Stimulated activated CD8-positive, alpha-beta memory T cell treated with anti-CD3 and anti-CD28 coated beads, Interleukin-15, amount 100 ng/mL, for 1 hour (primary cell): ENCODE results near the gene CENPE.
"Not testable (repeated sequence)": the region's sequence is repeated elsewhere in the genome, so short reads cannot be mapped to it uniquely, and the experiment has no call there.

ENCODE experiments used
- DNase-seq: peaks from one replicate; pipeline ENCODE4 v3.0.0-alpha.2; 2020; ENCODE audit warnings: low read depth

CENPE gene

GRCh38 chr4:103198111-103198765 is at the start of gene CENPE:
Gene CENPE (minus strand): TSS chr4:103198343. CDS start chr4:103198319, 24 bp downstream.
- peak; percentile 72 for DNase-seq

- no peak for DNase-seq
These were observed 46.1 kb upstream of the CENPE start for GRCh38 chr4:103244251-103244650.

GRCh38 chr4:103230938-103231337 is 32.8 kb upstream of the CENPE start:
- DNase-seq, result not testable (repeated sequence)

GRCh38 chr4:103223556-103223955 is 25.4 kb upstream of the CENPE start:
- DNase-seq, result not testable (repeated sequence)

- no peak for DNase-seq
These were observed 9.5 kb upstream of the CENPE start for GRCh38 chr4:103207673-103208072.

- no peak for DNase-seq
These were observed 6.0 kb upstream of the CENPE start for GRCh38 chr4:103204111-103204510.

GRCh38 chr4:103201724-103202123 is 3.6 kb upstream of the CENPE start:
- DNase-seq, result no peak

- no peak for DNase-seq
These were observed 3.1 kb upstream of the CENPE start for GRCh38 chr4:103201253-103201652.

GRCh38 chr4:103199009-103199408 is 866 bp upstream of the CENPE start:
- DNase-seq, result no peak

- no peak for DNase-seq
These were observed 405 bp downstream of the CENPE start for GRCh38 chr4:103197765-103198110.

- DNase-seq, result no peak
These were observed 4.7 kb downstream of the CENPE start for GRCh38 chr4:103193457-103193856.

- DNase-seq, result no peak
These were observed 27.1 kb downstream of the CENPE start for GRCh38 chr4:103171006-103171405.

- not testable (repeated sequence) for DNase-seq
These were observed 28.4 kb downstream of the CENPE start for GRCh38 chr4:103169750-103170149.

GRCh38 chr4:103168993-103169392 is 29.1 kb downstream of the CENPE start:
- DNase-seq, result no peak

GRCh38 chr4:103162176-103162575 is 36.0 kb downstream of the CENPE start:
- no peak for DNase-seq

GRCh38 chr4:103158760-103159159 is 39.4 kb downstream of the CENPE start:
- DNase-seq, result no peak

- no peak for DNase-seq
These were observed 42.0 kb downstream of the CENPE start for GRCh38 chr4:103156106-103156505.

- DNase-seq, result no peak
These were observed 45.8 kb downstream of the CENPE start for GRCh38 chr4:103152381-103152780.

GRCh38 chr4:103150677-103151076 is 47.5 kb downstream of the CENPE start:
- DNase-seq, result no peak

- no peak for DNase-seq
These were observed 53.2 kb downstream of the CENPE start for GRCh38 chr4:103144926-103145325.

- no peak for DNase-seq
These were observed 60.7 kb downstream of the CENPE start for GRCh38 chr4:103137446-103137827.

GRCh38 chr4:103136671-103137445 is 61.3 kb downstream of the CENPE start:
- no peak for DNase-seq

GRCh38 chr4:103129174-103129573 is 69.0 kb downstream of the CENPE start:
- no peak for DNase-seq

- DNase-seq, result no peak
These were observed 72.0 kb downstream of the CENPE start for GRCh38 chr4:103126126-103126525.
